HG03108 (cell line): ENCODE measurements around the gene C13orf46.
A peak's percentile ranks its signal among the peaks of the same experiment; 100 is the strongest.

Experiments used
- ATAC-seq: cut with Tn5 transposase; IDR thresholded peaks from one replicate; pipeline ENCODE4 v1.9.1; 2021; ENCODE audit warnings: moderate library complexity; ENCODE audit not compliant: unreplicated experiment

The C13orf46 gene

DNA sequence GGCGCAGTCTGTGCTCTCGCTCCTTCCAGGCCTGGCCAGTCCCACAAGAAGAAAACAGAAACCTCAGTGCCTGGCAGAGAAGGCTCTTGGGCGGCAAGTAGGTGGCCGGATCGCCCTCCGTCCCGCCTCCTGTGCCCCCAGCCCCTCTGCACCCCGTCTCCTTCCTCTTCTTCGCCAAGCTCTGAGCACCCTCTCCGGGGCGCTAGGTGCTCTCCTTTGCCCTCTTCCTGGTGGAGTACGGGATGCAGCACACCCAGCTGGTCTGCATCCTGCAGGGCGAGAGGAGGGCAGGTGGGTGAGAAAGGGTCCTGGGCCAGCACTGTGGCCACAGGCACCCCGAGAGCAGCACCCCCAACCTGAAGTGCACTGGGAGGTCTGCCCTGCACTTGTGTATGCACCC lies 17.3 kb downstream of the C13orf46 start:
- no peak for ATAC-seq

DNA sequence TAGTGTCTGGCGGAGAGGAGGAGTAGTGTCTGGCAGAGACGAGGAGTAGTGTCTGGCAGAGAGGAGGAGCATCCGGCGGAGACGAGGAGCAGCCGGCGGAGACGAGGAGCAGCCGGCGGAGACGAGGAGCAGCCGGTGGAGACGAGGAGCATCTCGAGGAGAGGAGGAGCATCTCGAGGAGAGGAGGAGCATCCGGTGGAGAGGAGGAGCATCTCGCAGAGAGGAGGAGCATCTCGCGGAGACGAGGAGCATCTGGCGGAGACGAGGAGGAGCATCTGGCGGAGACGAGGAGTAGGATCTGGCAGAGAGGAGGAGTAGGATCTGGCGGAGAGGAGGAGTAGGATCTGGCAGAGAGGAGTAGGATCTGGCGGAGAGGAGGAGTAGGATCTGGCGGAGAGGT lies 18.2 kb downstream of the C13orf46 start:
- ATAC-seq: no peak

- ATAC-seq: no peak
Observed at GRCh38 chr13:113955235-113955634, 18.6 kb downstream of the C13orf46 start.

GRCh38 chr13:113954046-113954835 lies 19.6 kb downstream of the C13orf46 start:
- no peak for ATAC-seq

DNA sequence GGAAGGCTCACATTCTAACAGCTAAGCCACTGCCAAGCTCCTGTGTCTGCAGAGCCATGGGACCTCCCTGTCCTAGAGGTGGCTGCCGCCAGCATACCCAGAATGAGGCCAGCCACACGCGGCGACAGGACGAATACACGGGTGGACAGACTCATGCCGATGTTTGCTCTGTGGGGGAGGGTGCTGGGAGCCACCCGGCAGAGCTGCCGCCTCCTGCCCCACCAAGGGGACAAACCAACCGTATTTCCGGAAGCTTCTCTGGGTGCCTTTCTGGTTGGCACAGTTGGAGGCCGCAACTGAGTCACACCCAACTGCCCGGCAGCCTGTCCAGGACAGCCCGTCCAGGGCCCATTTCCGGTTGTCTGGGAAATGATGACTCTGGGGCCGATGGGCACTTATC lies 20.3 kb downstream of the C13orf46 start:
- ATAC-seq: no peak

DNA sequence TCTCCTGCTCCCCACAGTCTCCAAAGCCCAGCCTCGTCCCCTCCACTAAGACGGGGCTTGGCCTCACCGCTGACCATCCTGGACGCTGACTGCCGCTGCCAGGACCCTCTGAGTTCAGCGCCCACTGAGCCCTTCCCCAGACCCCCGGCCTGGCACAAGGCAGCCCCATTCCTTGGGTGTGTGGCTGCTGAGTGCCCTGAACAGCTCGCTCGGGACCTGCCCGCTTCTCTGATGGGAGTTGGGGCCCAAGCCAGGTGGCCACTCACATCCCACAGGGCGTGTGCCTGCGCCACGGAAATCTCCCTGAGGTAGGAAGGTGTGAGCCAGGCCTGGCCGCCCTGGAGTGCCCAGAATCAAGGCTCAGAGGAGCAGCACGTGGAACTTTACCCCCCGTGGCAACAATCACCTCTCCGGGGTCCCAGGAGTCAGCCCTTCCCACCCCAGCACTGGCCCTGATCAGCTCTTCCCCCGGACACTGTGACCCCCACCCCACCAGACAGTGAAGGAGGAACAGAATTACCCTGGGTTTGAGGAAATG lies 20.8 kb downstream of the C13orf46 start:
- no peak for ATAC-seq

DNA sequence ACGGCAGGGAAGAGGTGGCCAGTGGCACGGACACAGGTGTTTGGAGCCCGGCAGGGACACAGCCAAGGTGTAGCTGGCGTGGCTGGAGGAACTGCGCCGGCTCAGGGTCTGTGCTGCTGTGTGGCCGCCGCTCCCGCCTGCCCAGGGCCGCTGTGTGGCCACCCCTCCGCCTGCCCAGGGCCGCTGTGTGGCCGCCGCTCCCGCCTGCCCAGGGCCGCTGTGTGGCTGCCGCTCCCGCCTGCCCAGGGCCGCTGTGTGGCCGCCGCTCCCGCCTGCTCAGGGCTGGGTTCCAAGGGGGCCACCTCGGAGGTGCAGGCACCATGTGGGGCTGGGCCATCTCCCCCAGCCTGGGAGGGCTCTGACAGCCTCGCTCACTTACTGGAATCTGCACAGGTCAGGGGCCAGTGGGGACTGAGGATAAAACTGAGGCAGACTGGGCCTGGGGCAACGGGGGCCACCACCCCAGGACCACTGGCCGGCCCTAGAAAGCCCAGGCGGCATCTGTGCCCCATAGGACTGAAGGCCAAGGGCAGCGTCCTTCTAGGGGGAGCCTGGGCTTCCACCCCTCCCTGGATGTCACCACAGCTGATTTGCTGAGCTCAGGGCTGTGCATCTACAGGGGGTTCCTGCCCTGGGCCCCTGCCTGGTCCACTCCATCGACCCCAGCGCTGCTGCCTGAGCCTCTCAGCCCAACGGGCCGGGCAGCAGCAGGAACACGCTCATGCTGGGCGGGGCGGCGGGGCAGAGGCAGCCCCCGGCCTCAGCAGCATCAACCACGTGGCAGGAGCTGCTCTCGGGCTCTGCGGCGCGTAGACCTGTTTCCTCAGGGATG lies 21.5 kb downstream of the C13orf46 start:
- no peak for ATAC-seq

GRCh38 chr13:113951246-113951999 lies 22.5 kb downstream of the C13orf46 start:
- peak; percentile 59 for ATAC-seq

- ATAC-seq: peak; percentile 17
Observed at GRCh38 chr13:113950451-113951245, 23.2 kb downstream of the C13orf46 start.

DNA sequence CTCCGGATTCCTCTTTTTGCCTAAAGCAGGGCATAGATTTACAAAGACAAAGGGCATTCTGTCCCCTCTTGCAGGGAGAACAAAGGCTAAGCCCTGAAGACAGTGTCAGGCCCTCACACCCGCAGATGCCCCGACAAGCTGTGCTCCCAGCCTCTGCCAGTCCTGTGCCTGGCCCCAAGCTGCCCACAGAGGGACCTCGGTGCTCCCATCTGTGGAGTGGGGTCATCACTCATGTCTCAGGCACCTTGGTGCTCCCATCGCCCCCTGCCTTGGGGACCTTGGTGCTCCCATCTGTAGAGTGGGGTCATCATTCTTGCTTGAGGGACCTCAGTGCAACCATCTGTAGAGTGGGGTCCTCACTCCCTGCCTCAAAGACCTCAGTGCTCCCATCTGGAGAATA lies 24.3 kb downstream of the C13orf46 start:
- ATAC-seq: no peak

DNA sequence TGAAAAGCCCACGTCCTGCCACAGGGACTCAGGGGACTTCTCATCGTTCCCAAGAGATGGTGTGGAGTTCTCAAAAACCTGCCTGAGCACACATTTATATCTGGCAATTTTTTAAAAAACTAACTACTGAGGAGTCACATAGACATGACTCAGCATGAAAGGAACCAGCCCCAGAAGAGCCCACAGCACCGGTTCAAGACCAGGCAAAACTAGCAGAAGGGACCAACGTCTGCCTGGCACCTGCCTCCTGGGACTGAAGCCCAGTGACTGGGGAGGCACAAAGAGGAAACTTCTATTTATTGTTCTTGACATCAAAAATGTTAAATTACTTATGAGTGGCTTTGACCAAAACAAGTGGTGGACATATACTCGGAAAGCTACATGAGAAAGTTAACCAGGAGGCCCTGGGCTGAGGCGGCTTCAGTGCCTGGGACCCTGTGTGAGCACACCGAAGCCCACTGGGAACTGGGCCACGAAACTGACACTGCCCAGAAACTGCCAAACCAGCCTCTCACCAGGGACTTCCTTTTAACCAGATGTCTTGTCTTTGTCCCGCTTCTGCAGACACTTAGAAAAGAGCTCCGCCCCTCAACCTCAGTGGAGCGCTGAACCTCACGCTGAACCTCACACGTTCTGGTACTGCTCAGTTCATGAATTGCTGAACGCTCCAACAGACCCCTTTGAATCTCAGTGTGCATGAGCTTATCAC lies 25.7 kb downstream of the C13orf46 start:
- ATAC-seq: no peak

- ATAC-seq: no peak
Observed at GRCh38 chr13:113947311-113948033, 26.4 kb downstream of the C13orf46 start.

GRCh38 chr13:113946409-113947181 lies 27.3 kb downstream of the C13orf46 start:
- ATAC-seq: no peak

DNA sequence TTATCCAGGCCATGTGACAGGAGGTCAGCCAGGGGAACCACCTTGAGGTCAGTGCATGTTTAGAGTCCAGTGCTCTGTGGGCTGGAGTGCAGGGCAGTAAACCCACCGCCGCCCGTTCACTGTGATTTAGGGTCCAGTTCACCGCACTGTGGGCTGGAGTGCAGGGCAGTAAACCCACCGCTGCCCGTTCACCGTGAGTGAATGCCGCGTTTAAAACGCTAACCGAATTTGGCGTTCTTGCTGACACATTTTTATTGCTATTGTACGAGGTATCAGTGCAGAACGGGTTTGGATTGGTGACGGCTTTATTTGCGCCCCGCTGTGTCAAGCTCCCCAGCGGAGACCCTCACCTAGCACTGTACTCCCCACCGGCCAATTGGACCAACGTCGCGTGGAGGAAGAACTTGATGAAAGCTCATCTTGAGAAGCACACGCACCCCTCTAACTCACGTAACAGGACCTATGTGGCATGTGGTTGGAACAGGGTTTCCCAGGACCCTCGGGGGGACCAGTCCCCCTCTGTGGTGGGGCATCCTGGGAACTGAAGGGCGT lies 27.9 kb downstream of the C13orf46 start:
- ATAC-seq: no peak

- no peak for ATAC-seq
Observed at GRCh38 chr13:113943821-113944565, 29.9 kb downstream of the C13orf46 start.

DNA sequence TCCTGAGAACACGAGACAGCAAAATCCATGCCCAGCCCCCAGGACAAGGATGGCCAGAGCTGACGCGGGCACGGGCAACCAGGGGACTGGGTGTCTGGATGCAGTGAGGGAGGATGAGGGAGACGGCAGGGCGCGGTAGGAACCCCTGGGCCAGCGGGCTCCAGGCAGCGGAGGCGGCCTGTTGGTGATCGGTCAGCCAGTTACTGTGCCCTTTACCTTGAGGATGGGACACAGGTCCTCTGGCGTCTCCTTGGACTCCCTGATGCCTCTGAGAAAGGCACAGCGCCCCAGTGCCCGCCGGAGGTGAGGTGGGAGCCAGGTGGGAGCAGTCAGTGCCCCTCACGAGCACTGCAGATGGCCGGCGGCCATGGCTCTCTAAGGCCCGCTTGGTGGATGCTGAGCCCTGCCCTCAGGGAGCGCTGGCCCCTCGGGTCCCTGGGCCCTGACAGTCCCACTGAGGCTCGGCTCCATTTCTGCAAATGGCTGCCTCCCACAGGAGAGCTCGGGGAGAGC lies 31.2 kb downstream of the C13orf46 start:
- no peak for ATAC-seq

DNA sequence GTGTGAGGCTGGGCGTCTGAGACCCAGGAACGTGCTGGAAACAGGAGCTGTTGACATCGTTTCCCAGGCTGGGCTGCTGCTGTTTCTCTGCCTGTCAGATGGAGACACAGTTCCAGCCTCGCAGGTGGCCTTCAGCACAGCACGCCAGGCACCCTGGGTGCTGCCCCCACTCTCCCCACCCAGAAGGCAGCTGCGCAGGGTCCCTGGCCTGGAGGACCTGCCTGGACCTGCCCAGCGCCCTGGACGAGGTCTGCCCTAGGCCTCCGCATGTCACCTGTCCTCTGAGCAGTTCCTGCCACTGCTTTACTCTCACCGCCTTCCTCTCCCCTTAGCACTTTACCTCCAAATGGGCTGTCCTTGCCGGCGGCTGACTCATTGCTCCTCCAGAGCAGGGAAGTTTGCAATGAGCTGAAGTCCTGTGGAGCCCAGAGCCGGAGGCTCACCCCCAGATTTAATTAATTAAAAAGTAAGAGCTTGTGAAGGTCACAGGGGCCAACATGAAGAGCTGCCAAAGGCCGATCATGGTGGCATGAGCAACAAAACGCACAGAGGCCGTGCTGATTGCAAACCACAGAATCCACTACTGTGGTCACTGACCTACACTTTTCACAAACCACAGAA lies 32.2 kb downstream of the C13orf46 start:
- no peak for ATAC-seq
